Superior temporal gyrus (tissue), 1 donor: Measurements from ENCODE around the gene RNF130.
A peak's percentile ranks its signal among the peaks of the same experiment; 100 is the strongest.
"Not testable (repeated sequence)": the region's sequence is repeated elsewhere in the genome, so short reads cannot be mapped to it uniquely, and the experiment has no call there.

ENCODE experiments used
- DNase-seq: peaks from one replicate; pipeline ENCODE4 v3.0.0-alpha.2; 2016; ENCODE audit errors: extremely low spot score

The RNF130 gene

GRCh38 chr5:180103487-180104167, 32.1 kb upstream of the RNF130 start:
- no peak for DNase-seq

DNA sequence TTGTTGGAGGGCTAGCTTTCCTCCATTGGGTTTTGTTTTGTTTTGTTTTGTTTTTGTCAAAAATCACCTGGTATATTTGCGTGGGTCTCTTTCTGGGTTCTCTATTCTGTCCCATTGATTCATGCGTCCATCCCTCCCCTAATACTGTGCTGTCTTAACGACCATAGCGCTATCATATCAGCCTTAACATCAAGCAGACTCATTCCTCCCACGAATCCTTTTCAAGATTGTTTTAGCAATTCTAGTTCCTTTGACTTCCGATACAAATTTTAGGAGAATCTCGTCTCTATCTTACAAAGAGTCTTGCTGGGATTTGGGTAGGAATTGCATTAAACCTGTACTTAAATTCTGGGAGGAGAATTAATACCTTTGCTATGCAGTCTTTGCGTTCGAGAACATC, 31.1 kb upstream of the RNF130 start:
- no peak for DNase-seq

GRCh38 chr5:180101451-180102105, 30.0 kb upstream of the RNF130 start:
- no peak for DNase-seq

- no peak for DNase-seq
These were observed 29.3 kb upstream of the RNF130 start for GRCh38 chr5:180100621-180101450.

GRCh38 chr5:180099733-180100611, 28.4 kb upstream of the RNF130 start:
- DNase-seq = no peak

DNA sequence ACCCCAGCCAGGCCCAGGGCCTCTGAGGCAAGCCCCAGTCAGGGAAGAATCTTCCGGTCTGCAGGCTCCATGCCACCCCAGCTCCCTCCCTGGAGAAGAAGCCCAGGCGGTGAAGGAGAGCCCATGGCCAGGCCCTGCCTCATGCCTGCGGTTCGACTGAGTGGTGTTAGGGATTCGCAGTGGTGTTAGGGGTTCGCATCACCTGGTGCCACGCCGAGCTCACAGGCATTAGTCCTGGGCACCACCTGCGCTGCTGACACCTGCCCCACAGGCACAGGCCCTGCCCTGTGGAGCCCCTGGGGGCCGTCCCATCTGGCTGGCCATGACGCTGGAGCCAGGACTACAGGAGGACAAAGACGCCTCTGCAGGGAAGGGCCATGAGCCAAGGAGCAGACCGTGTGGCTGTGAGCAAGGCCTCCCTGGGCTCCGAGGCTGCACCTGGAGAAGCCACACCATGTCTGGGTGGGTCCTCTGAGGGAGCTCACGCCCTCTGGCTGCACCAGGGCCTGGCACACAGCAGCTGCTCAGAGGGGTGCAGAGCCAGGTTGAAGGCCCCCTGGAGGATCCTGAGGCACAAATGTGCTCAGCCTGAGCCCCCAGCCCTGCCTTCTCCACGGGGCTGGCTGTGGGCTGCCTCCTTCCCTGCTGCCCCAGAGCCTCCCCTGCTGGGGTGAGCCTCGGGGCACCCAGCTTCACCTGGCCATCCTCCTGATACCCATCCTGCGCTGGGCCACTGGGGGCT, 27.6 kb upstream of the RNF130 start:
- DNase-seq = no peak

DNA sequence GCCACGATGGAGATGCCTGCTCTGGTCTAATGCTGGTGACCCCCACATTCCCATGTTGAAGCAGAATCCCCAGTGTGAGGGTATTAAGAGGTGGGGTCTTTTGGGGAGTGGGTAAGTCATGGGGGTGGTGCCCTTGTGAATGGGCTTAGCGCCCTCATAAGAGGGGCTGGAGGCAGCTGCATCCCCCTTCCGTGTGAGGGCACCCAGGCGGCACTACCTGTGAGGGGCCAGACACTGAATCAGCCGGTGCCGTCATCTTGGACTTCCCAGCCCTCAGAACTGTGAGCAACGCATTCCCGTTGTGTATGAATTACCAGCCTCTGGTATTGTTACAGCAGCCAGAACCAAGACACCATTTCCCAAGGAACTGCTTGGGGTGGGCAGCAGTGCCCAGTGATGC, 27.0 kb upstream of the RNF130 start:
- DNase-seq = no peak

- no peak for DNase-seq
These were observed 26.4 kb upstream of the RNF130 start for GRCh38 chr5:180097926-180098325.

DNA sequence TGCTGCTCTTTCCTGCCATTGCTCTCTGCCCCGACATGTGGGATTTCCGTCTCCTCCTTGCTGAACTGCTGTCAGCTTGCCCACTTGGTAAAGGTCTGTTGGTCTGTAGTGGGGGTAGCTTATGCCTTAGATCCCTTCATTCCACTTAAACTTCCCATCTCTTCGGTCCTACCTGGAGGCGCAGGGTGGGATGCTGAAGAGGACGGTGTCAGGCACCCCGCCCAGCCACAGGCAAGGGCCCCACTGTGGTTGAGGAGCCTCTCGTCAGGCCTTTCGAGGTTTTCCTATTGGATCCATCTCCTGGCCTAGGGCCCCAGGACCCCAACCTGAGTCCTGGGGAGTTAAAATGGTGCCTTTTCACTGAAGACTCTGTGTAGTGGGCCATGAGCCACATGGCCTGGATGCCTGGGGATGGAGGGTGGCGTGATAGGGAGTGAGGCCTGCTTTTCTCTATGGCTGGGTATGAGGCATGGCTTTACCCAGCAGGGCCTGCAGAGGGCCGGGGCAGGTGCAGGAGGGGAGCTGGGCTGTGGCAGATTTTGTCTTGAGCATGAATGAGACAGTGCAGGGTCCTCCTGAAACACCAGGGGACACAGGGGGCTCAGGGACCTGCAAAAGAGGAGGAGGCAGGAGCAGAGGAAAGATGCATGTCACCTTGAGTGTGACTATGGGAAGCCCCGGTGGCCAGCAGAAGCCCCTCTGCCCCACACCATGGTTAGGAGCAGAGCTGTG, 25.8 kb upstream of the RNF130 start:
- DNase-seq = no peak

- no peak for DNase-seq
These were observed 25.1 kb upstream of the RNF130 start for GRCh38 chr5:180096616-180097015.

GRCh38 chr5:180095545-180095944, 24.0 kb upstream of the RNF130 start:
- DNase-seq = no peak

DNA sequence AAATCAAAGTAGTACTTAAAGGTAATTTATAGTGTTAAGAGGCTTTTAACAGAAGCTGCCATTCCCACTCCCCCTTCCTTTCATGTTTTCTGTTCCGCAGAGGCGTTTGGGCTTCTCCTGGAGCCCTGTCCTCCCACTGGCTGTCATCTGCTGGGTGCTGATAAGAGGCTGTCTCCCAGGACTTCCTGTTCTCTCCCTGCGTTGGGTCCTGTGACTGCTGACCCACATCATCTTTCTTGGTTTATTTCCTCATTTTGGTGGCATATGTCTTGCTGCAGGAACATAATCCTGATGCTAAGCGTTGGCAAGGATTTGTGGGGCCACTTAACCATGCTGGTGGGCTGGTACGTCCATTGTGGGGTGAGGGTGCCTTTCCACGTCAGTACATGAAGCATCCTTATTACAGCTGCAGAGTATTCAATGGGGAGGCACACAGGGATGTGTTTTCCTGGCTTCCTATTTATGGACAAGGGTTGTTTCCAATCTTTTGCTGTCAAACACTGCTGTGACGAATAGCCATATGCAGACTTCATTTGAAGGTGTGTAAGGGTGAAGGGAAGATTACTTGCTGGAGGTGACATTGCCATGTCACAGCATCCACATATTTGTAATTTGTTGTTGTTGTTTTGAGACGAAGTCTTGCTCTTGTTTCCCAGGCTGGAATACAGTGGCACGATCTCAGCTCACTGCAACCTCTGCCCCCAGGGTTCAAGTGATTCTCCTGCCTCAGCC, 22.3 kb upstream of the RNF130 start:
- DNase-seq = no peak

- DNase-seq = no peak
These were observed 21.7 kb upstream of the RNF130 start for GRCh38 chr5:180093241-180093640.

- DNase-seq = peak; percentile 64
These were observed 19.4 kb upstream of the RNF130 start for GRCh38 chr5:180090769-180091546.

- peak; percentile 67 for DNase-seq
These were observed 18.7 kb upstream of the RNF130 start for GRCh38 chr5:180090098-180090768.

GRCh38 chr5:180089628-180090027, 18.1 kb upstream of the RNF130 start:
- DNase-seq = not testable (repeated sequence)

DNA sequence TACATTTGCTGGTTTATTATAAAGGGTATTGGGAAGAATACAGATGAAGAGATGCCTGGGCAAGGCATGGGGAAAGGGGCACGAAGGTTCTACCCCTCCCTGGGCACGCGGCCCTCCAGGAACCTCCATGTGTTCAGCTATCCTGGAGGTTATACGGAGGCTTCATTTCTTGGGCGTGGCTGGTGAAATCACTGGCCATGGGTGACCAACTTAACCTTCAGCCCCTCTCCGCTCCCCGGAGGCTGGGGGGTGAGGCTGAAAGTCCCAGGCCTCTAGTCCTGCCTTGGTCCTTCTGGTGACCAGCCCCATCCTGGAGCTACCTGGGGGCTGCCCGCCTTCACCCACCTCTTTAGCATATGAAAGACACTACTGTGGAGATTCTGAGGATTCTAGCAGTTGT, 17.0 kb upstream of the RNF130 start:
- no peak for DNase-seq

DNA sequence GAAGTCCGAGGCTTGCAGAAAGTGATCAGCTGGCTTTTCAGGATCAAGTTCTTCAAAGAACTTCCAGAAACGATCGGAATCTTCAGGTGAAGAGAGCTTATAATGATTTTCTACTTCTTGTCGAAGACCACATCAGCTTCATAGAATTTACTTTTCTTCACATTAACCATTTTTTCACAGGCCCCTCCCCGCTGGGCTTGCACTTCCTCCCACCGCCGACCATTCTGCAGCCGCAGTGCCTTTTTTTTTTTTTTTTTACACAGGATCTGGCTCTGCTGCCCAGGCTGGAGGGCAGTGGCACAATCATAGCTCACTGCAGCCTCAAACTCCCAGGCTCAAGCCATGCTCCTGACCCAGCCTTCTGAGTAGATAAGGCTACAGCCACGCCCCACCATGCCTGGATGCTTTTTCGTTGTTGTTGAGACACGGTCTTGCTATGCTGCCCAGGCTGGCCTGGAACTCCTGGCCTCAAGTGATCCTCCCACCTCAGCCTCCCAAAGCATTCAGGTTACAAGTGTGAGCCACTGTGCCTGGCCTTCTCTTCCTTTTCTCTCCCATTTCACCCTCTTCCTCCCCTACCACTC, 15.3 kb upstream of the RNF130 start:
- DNase-seq = no peak
